Measurements from ENCODE around the gene TMEM219. TPM values are rescaled to one million over a fixed set of nuclear protein-coding genes. Genes with fewer than 3 reads are reported as not detected.

The TMEM219 gene
- total and polyA plus RNA-seq, 8 donors, result 58.3 to 114 (median 72.9) TPM

DNA sequence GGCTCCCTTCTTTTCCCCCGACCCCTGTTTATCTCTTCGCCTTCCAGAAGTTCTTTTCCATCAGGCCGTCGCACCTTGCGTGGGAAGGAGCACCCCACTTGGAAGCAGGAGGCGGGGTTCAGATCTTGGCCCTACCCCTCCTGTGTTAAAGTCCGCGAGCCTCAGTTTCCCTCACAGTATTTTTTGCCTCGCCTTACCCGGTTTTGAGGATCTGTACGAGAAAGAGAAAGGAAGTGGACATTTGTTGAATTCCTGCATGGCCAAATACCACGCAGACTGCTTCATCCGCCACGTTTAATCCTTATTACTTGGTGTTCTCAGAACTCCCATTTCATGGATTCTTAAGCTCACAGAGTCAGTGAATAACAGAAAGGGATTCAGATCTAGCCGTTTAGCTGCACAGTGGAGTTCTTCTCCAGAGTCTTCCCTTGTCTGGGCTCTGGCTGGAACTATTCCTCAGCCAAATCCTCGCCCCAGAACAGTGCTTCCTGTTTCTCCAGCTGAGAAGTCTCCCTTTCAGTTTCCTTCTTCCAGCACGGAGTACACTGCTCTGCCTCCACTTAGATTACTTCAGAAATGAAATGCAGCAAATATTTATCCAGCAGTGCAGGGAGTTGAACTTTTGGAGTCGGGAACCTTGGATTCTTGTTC, 590 bp downstream of the TMEM219 start:
- intact Hi-C loops (cut with DNase I), result loop anchor here in 1 of 3 donors (5.0 kb wide), 1 partner anchor 35 kb away; the partner anchor contains the start of gene KCTD13
- TF ChIP-seq, protein P1, sequence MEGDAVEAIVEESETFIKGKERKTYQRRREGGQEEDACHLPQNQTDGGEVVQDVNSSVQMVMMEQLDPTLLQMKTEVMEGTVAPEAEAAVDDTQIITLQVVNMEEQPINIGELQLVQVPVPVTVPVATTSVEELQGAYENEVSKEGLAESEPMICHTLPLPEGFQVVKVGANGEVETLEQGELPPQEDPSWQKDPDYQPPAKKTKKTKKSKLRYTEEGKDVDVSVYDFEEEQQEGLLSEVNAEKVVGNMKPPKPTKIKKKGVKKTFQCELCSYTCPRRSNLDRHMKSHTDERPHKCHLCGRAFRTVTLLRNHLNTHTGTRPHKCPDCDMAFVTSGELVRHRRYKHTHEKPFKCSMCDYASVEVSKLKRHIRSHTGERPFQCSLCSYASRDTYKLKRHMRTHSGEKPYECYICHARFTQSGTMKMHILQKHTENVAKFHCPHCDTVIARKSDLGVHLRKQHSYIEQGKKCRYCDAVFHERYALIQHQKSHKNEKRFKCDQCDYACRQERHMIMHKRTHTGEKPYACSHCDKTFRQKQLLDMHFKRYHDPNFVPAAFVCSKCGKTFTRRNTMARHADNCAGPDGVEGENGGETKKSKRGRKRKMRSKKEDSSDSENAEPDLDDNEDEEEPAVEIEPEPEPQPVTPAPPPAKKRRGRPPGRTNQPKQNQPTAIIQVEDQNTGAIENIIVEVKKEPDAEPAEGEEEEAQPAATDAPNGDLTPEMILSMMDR (IDR thresholded peaks at IDR 0.05), result no peak
- Histone ChIP-seq H3K4me3 (peak overlapping the region; percentile 53 to 85 (median 79)), H3K9me3 (no peaks in the 10 kb centered on the region), H3K36me3 (no peaks in the 10 kb centered on the region), H3K4me1 (peaks cover 0 to 7% (median 6%) of the 10 kb centered on the region in 3 donors), H3K27me3 (no peaks in the 10 kb centered on the region), H3K27ac (peak overlapping the region; percentile 58 to 90 (median 84))
- no peak for FAIRE-seq
- WGBS, 2 donors, result 2% methylated on average over 18 of the region's 18 CpGs
- no peak for DNase-seq
- peak; percentile 38 to 72 (median 50) for ATAC-seq

DNA sequence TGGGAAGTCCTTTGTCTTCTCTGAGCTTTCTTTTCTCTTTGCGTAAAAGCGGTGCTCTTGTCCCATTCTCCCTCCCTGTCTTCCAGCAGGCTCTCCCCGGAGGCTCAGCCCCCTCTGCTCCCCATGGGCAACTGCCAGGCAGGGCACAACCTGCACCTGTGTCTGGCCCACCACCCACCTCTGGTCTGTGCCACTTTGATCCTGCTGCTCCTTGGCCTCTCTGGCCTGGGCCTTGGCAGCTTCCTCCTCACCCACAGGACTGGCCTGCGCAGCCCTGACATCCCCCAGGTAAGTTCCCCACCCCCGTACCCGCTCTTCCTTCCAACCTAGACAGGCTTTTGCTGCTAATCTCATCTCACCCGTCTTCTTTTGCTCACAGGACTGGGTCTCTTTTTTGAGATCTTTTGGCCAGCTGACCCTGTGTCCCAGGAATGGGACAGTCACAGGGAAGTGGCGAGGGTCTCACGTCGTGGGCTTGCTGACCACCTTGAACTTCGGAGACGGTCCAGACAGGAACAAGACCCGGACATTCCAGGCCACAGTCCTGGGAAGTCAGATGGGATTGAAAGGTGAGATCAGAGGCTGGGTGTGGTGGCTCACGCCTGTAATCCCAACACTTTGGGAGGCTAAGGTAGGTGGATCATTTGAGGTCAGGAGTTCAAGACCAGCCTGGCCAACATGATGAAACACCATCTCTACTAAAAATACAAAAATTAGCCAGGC, 1.3 kb downstream of the TMEM219 start:
- Histone ChIP-seq H3K4me1 (peaks cover 0 to 7% (median 6%) of the 10 kb centered on the region in 3 donors), H3K9me3 (no peaks in the 10 kb centered on the region), H3K27me3 (no peaks in the 10 kb centered on the region), H3K27ac (peak overlapping the region; percentile 58 to 90 (median 84)), H3K4me3 (peak overlapping the region in 2 of 4 donors; percentile 79 to 85), H3K36me3 (peaks cover 0 to 3% (median 0%) of the 10 kb centered on the region in 3 donors)
- no peak for FAIRE-seq
- ATAC-seq, result no peak
- 77 to 78% methylated on average over 14 of the region's 14 CpGs for WGBS, 2 donors
- TF ChIP-seq, protein P1 (IDR thresholded peaks at IDR 0.05), result no peak
- intact Hi-C loops (cut with DNase I), result loop anchor here in 1 of 3 donors (5.0 kb wide), 1 partner anchor 36 kb away; the partner anchor contains the start of gene KCTD13
- DNase-seq, result peak in 1 of 6 donors; percentile 72

DNA sequence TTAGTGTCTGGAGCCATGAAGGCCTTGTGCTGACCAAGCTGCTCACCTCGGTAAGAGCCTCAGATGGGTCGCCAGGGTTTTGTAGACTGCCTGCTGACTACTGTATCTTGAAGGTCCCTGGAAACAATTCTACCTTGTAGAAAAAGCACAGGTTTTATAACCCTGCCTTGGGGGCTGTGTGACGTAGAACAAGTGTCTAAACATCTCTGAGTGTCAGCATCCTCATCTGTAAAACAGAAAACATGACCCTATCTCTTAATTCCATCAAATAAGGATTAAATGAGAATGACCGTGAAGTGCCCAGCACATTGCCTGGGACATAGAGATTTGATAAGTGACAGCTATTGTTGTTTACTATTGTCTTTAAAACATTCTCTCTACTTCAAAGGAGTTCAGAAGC, 6.3 kb downstream of the TMEM219 start:
- ATAC-seq, result no peak
- 92 to 93% methylated on average over 4 of the region's 4 CpGs for WGBS, 2 donors
- Histone ChIP-seq H3K4me1 (no peaks in the 10 kb centered on the region), H3K27me3 (no peaks in the 10 kb centered on the region), H3K9me3 (no peaks in the 10 kb centered on the region), H3K27ac (no peak overlapping the region), H3K36me3 (peaks cover 0 to 4% (median 3%) of the 10 kb centered on the region in 3 donors), H3K4me3 (no peak overlapping the region)
- no peak for DNase-seq
- TF ChIP-seq, protein P1 (IDR thresholded peaks at IDR 0.05), result no peak
- FAIRE-seq, result no peak
- intact Hi-C loops (cut with DNase I), result no loop called here

DNA sequence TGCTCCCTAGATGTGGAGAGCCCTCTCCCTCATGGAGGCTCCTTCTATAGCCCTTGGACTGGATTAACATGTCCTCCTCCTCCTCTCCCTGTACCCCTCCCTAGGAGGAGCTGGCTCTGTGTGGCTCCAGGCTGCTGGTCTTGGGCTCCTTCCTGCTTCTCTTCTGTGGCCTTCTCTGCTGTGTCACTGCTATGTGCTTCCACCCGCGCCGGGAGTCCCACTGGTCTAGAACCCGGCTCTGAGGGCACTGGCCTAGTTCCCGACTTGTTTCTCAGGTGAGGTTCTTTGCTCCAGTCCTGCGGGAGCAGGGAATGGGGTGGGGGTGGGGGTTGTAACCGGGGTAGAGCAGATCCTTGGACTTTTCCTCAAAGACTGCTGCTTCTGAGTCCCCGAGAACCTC, 9.4 kb downstream of the TMEM219 start:
- FAIRE-seq (no peak), ATAC-seq (no peak), DNase-seq (no peak)
- WGBS, 2 donors, result 87 to 91% methylated on average over 8 of the region's 8 CpGs
- TF ChIP-seq, protein P1 (IDR thresholded peaks at IDR 0.05), result no peak
- no peaks in the 10 kb centered on the region for H3K9me3 ChIP-seq
- H3K27me3 ChIP-seq, result no peaks in the 10 kb centered on the region
- H3K36me3 ChIP-seq, result peaks cover 0 to 4% (median 3%) of the 10 kb centered on the region in 3 donors
- peaks cover 0 to 14% (median 6%) of the 10 kb centered on the region in 3 donors for H3K4me1 ChIP-seq
- H3K4me3 ChIP-seq, result no peak overlapping the region
- no peak overlapping the region for H3K27ac ChIP-seq
- intact Hi-C loops (cut with DNase I), result no loop called here

All from pancreas (tissue), 10 donors.